OCI-M2 (cell line): ENCODE measurements around the gene STX12.
"Not testable (repeated sequence)": the region's sequence is repeated elsewhere in the genome, so short reads cannot be mapped to it uniquely, and the experiment has no call there.

Experiments
- DNase-seq: peaks from one replicate; lab custom pipeline; 2025; ENCODE audit not compliant: unreplicated experiment; lab: John Stamatoyannopoulos, UW

STX12 gene

DNA sequence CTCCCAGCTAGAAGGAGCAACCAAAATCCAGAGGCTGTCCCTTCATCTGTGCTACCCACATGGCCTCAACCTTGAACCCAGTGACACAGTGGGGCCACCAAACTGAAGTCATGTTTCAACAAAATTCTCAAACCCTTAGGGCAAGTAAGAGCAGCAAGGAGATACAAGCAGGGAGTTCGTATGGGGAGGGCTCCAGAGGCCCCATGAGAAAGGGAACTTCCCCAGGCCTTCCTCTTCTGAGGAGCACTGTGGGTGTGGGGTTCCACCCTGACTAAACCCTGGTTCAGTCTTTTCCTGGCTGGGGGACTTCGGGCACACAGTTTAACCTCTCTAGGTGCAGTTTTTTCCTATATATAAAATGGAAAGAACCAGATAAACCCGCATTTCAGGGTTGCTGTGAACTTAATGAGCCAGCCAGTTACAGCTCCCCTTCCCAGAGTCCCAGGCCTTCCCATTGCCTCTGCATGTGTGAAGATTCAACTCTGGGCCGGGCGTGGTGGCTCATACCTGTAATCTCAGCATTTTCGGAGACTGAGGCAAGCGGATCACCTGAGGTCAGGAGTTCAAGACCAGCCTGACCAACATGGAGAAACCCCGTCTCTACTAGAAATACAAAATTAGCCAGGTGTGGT lies 91.4 kb downstream of the STX12 start:
- no peak for DNase-seq

DNA sequence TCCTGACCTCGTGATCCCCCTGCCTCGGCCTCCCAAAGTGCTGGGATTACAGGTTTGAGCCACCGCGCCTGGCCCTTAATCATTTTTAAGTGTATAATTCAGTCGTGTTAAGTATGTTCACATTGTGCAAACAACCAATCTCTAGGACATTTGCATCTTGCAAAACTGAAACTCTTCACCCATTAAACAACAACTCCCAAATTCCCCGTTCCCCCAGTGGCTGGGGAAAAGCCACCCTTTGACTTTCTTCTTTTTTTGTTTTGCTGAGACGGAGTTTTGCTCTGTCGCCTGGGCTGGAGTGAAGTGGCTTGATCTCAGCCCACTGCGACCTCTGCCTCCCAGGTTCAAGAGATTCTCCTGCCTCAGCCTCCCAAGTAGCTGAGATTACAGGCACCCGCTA lies 92.8 kb downstream of the STX12 start:
- DNase-seq: no peak

DNA sequence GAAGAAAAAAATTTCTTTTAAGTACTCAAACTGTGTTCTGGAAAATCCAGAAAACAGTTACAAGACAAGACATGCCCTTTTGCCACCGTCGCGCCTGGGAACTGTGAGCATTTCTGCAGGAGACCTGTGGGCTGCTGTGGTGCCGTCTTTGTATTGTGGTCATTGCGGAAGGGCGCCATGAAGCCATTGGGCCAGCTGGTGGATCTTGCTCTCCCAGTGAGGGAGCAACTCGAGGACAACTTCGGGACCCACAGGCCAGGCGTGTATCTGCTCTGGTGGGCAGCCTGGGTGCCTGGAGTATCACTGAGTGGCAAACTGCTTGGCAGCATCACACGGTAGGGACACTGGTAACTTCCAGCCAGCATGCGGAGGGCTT lies 95.5 kb downstream of the STX12 start:
- no peak for DNase-seq

GRCh38 chr1:27868932-27869718 lies 96.1 kb downstream of the STX12 start:
- DNase-seq: no peak

GRCh38 chr1:27869719-27870085 lies 96.7 kb downstream of the STX12 start:
- no peak for DNase-seq

- not testable (repeated sequence) for DNase-seq
Measured at GRCh38 chr1:27871076-27871475, 98.1 kb downstream of the STX12 start.

DNA sequence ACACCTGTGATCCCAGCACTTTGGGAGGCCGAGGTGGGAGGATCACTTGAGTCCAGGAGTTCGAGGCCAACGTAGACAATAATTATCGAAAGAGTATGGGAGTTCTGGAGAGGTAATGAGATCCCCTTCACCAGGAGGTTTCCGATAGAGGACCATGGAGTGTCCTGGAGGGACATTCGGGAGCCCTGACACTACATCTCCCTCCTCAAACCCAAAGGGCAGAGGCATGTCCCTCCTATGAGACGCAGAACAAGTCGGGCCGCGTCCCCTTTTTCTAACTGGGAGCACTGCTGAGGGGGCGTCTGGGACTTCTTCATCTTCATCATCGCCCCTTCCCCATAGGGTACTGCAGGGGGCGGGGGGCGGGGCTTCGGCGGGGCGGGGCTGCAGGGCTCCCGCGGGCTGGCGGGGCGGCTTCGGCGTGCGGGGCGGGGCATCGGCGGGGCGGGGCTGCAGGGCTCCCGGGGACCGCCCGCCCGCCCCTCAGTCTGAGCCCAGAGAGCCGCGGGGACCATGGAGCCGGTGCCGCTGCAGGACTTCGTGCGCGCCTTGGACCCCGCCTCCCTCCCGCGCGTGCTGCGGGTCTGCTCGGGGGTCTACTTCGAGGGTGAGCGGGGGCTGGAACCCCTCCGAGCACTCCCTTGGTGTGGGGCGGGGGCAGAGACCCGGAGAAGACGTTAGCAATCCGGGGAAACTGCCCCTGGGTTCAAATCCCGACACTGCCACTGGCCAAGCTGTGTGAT lies 99.2 kb downstream of the STX12 start, which contains the start of gene THEMIS2:
THEMIS2 (plus strand) TSS at position 486 of the 743 bp plus-strand sequence; CDS start at position 514, 28 bp downstream.
- DNase-seq: no peak

DNA sequence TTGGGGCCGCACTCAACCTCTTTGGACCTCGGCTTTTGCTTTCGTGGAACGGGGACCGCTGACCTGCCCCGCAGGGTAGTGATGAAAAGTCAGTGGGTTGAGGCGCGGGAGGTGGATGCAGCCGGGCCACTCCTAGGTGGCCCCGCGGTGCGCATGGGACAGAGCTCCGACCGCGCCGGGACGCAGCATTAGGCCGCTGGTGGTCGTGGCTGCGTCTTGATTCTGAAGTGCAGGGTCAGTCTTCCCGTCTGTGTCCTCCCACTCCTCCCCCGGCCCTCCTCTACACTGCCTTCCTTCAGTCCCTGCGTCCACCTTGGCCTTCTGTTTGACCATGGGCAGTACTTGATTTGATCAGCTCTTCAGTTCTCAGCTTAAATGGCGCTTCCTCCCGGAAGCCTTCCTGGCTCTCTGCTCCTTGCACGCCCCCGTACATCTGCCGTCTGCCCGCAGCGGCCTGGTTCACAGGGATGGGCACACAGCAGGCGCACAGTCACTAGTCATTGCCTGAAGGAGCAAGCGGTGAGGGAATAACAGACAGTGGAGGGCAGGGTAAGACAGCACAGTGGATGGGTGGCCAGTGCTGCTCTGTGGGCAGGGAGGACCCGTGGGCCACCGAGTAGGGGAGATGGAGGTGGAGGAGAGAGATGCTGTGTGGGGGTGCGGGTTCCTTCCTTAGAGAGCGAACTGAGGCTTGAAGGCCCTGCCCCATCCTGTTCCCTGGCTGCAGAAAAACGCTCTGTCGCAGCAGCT lies 100.0 kb downstream of the STX12 start:
- no peak for DNase-seq

- DNase-seq: no peak
Measured at GRCh38 chr1:27873671-27874384, 100.8 kb downstream of the STX12 start.
